Ovary (tissue), 3 donors: ENCODE data around the gene HERPUD1.

ENCODE experiments used
- POLR2A ChIP-seq: fragments of 450-650 bp; IDR thresholded peaks from one replicate; pipeline ENCODE4 v1.6.1; 2017; ENCODE audit warnings: antibody characterized with exemption, mild to moderate bottlenecking, moderate library complexity
- TF ChIP-seq, protein P1 (sequence below), 3 donors: fragments of 450-650 bp in 2 of 3; fragments of 200-600 bp in 1 of 3; IDR thresholded peaks; one replicate each; pipeline versions ENCODE4 v1.5.1 to v1.8.0; 2016 to 2022; ENCODE audit warnings: antibody characterized with exemption in 3 of 3, mild to moderate bottlenecking in 1 of 3
- donor health status: DM: no; HTN: no; CAD: no.

DNA sequence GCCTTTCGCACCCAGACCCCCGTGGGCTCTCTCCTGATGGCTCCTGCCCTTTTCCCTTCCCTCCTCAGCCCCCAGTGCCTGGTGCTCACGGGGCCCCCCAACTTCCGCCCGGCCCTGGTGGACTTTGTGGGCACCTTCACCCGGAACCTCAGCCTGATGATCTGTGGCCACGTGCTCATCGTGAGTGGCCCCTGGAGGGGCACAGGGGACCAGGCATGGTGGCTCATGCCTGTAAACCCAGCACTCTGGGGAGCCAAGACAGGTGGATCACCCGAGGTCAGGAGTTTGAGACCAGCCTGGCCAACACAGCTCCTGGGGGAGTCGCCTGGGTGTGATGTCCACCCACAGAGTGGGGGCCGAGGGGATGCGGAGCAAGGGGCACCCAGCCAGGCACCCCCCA is 45.6 kb upstream of the HERPUD1 start:
- TF ChIP-seq, protein P1, sequence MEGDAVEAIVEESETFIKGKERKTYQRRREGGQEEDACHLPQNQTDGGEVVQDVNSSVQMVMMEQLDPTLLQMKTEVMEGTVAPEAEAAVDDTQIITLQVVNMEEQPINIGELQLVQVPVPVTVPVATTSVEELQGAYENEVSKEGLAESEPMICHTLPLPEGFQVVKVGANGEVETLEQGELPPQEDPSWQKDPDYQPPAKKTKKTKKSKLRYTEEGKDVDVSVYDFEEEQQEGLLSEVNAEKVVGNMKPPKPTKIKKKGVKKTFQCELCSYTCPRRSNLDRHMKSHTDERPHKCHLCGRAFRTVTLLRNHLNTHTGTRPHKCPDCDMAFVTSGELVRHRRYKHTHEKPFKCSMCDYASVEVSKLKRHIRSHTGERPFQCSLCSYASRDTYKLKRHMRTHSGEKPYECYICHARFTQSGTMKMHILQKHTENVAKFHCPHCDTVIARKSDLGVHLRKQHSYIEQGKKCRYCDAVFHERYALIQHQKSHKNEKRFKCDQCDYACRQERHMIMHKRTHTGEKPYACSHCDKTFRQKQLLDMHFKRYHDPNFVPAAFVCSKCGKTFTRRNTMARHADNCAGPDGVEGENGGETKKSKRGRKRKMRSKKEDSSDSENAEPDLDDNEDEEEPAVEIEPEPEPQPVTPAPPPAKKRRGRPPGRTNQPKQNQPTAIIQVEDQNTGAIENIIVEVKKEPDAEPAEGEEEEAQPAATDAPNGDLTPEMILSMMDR (IDR thresholded peaks at IDR 0.05): no peak
- TF ChIP-seq POLR2A: no peak
